HG02623 (cell line): ENCODE measurements around the gene CUL3.

Source experiments
- ATAC-seq: cut with Tn5 transposase; IDR thresholded peaks from one replicate; pipeline ENCODE4 v1.9.1; 2021; ENCODE audit warnings: moderate library complexity; ENCODE audit not compliant: unreplicated experiment

CUL3 gene

DNA sequence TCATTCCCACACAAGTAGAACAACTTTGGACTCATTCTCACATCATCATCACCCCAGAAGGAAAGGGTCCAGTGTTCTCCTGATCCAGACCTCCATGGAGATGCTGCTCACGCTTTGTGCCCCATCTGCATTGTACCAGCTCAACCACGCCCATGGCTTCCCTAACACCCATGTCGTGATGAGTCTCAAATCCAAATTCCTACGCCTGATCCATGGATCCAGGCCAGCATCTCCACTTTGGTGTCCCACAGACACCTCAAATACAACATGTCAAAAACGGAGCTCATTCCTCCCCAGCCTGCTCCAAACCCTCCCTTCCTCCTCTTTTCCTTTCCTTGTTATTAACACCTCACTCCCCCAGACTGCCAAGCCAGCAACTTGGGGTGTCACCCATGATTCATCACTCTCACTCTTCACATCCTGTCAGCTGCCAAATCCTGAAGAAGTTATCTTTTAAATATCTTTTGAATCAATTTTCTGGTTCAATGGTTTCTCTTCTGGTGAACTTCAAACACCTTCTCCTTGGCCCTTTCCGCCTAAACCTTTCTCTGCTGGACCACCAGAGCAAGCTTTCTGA, 153.1 kb downstream of the CUL3 start:
- no peak for ATAC-seq

- ATAC-seq: no peak
Observed at GRCh38 chr2:224429441-224429810, 155.7 kb downstream of the CUL3 start.

- ATAC-seq: no peak
Observed at GRCh38 chr2:224428787-224429440, 156.2 kb downstream of the CUL3 start.

- no peak for ATAC-seq
Observed at GRCh38 chr2:224427471-224427870, 157.7 kb downstream of the CUL3 start.

GRCh38 chr2:224426656-224427055, 158.5 kb downstream of the CUL3 start:
- no peak for ATAC-seq

GRCh38 chr2:224421065-224421464, 164.1 kb downstream of the CUL3 start:
- no peak for ATAC-seq
